ENCODE data around the gene BMPR2.

The BMPR2 gene

GRCh38 chr2:202609381-202610145 lies 233.4 kb downstream of the BMPR2 start:
- no peak for DNase-seq

GRCh38 chr2:202610380-202610779 lies 234.3 kb downstream of the BMPR2 start:
- DNase-seq: no peak

GRCh38 chr2:202612145-202612544 lies 236.0 kb downstream of the BMPR2 start:
- no peak for DNase-seq

GRCh38 chr2:202613479-202613878 lies 237.4 kb downstream of the BMPR2 start:
- DNase-seq: no peak

Measured in GOT3 (cell line).